ENCODE data around the gene GIT1. TPM values are rescaled to one million over a fixed set of nuclear protein-coding genes. Genes with fewer than 3 reads are reported as not detected.

Gene GIT1
- total and polyA plus RNA-seq, 2 of the 13 experiments (the other 11 are each of a cell fraction or from before 2014, with no cell fraction given): 14.2 to 30.8 TPM

- TF ChIP-seq, protein P1, sequence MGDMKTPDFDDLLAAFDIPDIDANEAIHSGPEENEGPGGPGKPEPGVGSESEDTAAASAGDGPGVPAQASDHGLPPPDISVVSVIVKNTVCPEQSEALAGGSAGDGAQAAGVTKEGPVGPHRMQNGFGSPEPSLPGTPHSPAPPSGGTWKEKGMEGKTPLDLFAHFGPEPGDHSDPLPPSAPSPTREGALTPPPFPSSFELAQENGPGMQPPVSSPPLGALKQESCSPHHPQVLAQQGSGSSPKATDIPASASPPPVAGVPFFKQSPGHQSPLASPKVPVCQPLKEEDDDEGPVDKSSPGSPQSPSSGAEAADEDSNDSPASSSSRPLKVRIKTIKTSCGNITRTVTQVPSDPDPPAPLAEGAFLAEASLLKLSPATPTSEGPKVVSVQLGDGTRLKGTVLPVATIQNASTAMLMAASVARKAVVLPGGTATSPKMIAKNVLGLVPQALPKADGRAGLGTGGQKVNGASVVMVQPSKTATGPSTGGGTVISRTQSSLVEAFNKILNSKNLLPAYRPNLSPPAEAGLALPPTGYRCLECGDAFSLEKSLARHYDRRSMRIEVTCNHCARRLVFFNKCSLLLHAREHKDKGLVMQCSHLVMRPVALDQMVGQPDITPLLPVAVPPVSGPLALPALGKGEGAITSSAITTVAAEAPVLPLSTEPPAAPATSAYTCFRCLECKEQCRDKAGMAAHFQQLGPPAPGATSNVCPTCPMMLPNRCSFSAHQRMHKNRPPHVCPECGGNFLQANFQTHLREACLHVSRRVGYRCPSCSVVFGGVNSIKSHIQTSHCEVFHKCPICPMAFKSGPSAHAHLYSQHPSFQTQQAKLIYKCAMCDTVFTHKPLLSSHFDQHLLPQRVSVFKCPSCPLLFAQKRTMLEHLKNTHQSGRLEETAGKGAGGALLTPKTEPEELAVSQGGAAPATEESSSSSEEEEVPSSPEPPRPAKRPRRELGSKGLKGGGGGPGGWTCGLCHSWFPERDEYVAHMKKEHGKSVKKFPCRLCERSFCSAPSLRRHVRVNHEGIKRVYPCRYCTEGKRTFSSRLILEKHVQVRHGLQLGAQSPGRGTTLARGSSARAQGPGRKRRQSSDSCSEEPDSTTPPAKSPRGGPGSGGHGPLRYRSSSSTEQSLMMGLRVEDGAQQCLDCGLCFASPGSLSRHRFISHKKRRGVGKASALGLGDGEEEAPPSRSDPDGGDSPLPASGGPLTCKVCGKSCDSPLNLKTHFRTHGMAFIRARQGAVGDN (CRISPR knock-in tag; IDR thresholded peaks at IDR 0.05): peak; percentile 98
- TF ChIP-seq ZNF616 (CRISPR knock-in tag; IDR thresholded peaks at IDR 0.05; ENCODE audit: low read depth) (peak; percentile 84), KMT2B (CRISPR knock-in tag; IDR thresholded peaks at IDR 0.05) (no peak), IRF1 (CRISPR knock-in tag; IDR thresholded peaks at IDR 0.05; ENCODE audit: low read depth) (no peak), ZBED4 (CRISPR knock-in tag; IDR thresholded peaks at IDR 0.05; ENCODE audit: borderline replicate concordance) (peak; percentile 56; the same call in 1 of the 2 replicates), PHF8 (CRISPR knock-in tag; IDR thresholded peaks at IDR 0.05) (peak; percentile 55), NCOR1 (IDR thresholded peaks at IDR 0.05; ENCODE audit: borderline replicate concordance, low read length) (no peak), ZNF614 (CRISPR knock-in tag; IDR thresholded peaks at IDR 0.05; ENCODE audit: borderline replicate concordance) (no peak; the same call in 1 of the 2 replicates), ZNF230 (CRISPR knock-in tag; IDR thresholded peaks at IDR 0.05) (peak; percentile 82), RELA (CRISPR knock-in tag; IDR thresholded peaks at IDR 0.05) (0 out of 2 replicates have a peak, but pooled peaks have one; percentile 55), ZIK1 (CRISPR knock-in tag; IDR thresholded peaks at IDR 0.05; ENCODE audit: borderline replicate concordance, low read depth) (peak; percentile 92; the same call in 1 of the 2 replicates), CBFB (CRISPR knock-in tag; IDR thresholded peaks at IDR 0.05) (peak; percentile 60; the same call in 1 of the 2 replicates), HNRNPUL1 (IDR thresholded peaks at IDR 0.05; ENCODE audit: low read depth, low read length) (no peak), PHF21A (CRISPR knock-in tag; IDR thresholded peaks at IDR 0.05) (peak; percentile 32; the same call in 1 of the 2 replicates), ZBTB21 (CRISPR knock-in tag; IDR thresholded peaks at IDR 0.05) (no peak)
- TF ChIP-seq, protein P2, sequence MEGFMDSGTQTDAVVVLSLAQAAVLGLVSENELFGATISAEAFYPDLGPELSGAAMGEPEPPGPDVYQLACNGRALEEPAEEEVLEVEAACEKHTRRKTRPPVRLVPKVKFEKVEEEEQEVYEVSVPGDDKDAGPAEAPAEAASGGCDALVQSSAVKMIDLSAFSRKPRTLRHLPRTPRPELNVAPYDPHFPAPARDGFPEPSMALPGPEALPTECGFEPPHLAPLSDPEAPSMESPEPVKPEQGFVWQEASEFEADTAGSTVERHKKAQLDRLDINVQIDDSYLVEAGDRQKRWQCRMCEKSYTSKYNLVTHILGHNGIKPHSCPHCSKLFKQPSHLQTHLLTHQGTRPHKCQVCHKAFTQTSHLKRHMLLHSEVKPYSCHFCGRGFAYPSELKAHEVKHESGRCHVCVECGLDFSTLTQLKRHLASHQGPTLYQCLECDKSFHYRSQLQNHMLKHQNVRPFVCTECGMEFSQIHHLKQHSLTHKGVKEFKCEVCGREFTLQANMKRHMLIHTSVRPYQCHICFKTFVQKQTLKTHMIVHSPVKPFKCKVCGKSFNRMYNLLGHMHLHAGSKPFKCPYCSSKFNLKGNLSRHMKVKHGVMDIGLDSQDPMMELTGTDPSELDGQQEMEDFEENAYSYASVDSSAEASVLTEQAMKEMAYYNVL (CRISPR knock-in tag; IDR thresholded peaks at IDR 0.05; ENCODE audit: borderline replicate concordance): peak; percentile 46; the same call in 1 of the 2 replicates
- TF ChIP-seq, protein P3, sequence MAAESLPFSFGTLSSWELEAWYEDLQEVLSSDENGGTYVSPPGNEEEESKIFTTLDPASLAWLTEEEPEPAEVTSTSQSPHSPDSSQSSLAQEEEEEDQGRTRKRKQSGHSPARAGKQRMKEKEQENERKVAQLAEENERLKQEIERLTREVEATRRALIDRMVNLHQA (CRISPR knock-in tag; IDR thresholded peaks at IDR 0.05): no peak
Observed at GRCh38 chr17:29613352-29613837, 23.9 kb upstream of the GIT1 start (continued).
